Naive thymus-derived CD4-positive, alpha-beta T cell (primary cell): ENCODE measurements around the gene TSG101. TPM values are rescaled to one million over a fixed set of nuclear protein-coding genes. Genes with fewer than 3 reads are reported as not detected.

Source experiments
- ATAC-seq: fragments of 150-1000 bp; cut with Tn5 transposase; 2 replicates; pipeline ENCODE4 v1.10.0; 2021; ENCODE audit warnings: mild to moderate bottlenecking, moderate library complexity
- CTCF ChIA-PET: fragments of 350-600 bp; sonication (Branson Sonifier 250); formaldehyde crosslinking; loops from one replicate; lab custom pipeline; 2021; ENCODE audit warnings: antibody characterized with exemption; lab: Charles Lee
- POLR2A ChIA-PET: fragments of 350-600 bp; sonication (Branson Sonifier 250); formaldehyde crosslinking; loops from one replicate; lab custom pipeline; 2021; ENCODE audit warnings: antibody characterized with exemption, inconsistent platforms; lab: Charles Lee
- DNase-seq, 9 donors: peaks; one replicate each; pipeline versions ENCODE4 v3.0.0 to v3.0.0-alpha.2; 2020 to 2022; ENCODE audit warnings: mixed read lengths in 1 of 9
- H3K27ac ChIP-seq: one replicate; pipeline ENCODE4 v1.7.0; 2013; ENCODE audit warnings: mild to moderate bottlenecking, low read depth, low read length, moderate library complexity
- H3K27me3 ChIP-seq, 2 donors: one replicate each; pipeline ENCODE4 v1.7.0; 2013; ENCODE audit warnings: low read length in 2 of 2, mild to moderate bottlenecking in 2 of 2, moderate library complexity in 2 of 2; ENCODE audit not compliant: control insufficient read depth in 2 of 2, insufficient read depth in 2 of 2
- H3K36me3 ChIP-seq, 3 experiments: 1 replicate in 2 of 3; 2 replicates in 1 of 3; pipeline ENCODE4 v1.7.0; 2013; ENCODE audit warnings: low read length in 3 of 3, mild to moderate bottlenecking in 3 of 3, moderate library complexity in 1 of 3; ENCODE audit not compliant: insufficient read depth in 3 of 3, control insufficient read depth in 2 of 3
- H3K4me1 ChIP-seq, 2 donors: one replicate each; pipeline ENCODE4 v1.7.0; 2013; ENCODE audit warnings: low read length in 2 of 2, mild to moderate bottlenecking in 2 of 2, moderate library complexity in 1 of 2; ENCODE audit not compliant: control insufficient read depth in 2 of 2, insufficient read depth in 2 of 2
- H3K4me3 ChIP-seq: 2 replicates; pipeline ENCODE4 v1.7.0; 2013; ENCODE audit warnings: mild to moderate bottlenecking, low read length
- H3K9me3 ChIP-seq, 3 experiments: 1 replicate in 2 of 3; 2 replicates in 1 of 3; pipeline ENCODE4 v1.7.0; 2013; ENCODE audit warnings: low read length in 3 of 3; ENCODE audit not compliant: control insufficient read depth in 2 of 3
- H3K27ac Mint-ChIP-seq, 9 donors: one replicate each; pipeline ENCODE4 v1.8.0; 2020 to 2022; ENCODE audit warnings: mixed read lengths in 9 of 9, mild to moderate bottlenecking in 8 of 9, moderate library complexity in 5 of 9, inconsistent platforms in 2 of 9
- H3K27me3 Mint-ChIP-seq, 5 donors: one replicate each; pipeline ENCODE4 v1.8.0; 2021 to 2022; ENCODE audit warnings: mixed read lengths in 5 of 5, mild to moderate bottlenecking in 1 of 5
- H3K36me3 Mint-ChIP-seq, 5 donors: one replicate each; pipeline ENCODE4 v1.8.0; 2020 to 2022; ENCODE audit warnings: mixed read lengths in 5 of 5, mild to moderate bottlenecking in 3 of 5, inconsistent platforms in 1 of 5
- H3K4me1 Mint-ChIP-seq, 7 donors: one replicate each; pipeline ENCODE4 v1.8.0; 2020 to 2022; ENCODE audit warnings: mixed read lengths in 7 of 7, mild to moderate bottlenecking in 3 of 7, inconsistent platforms in 1 of 7
- H3K4me3 Mint-ChIP-seq, 10 donors: one replicate each; pipeline ENCODE4 v1.8.0; 2020 to 2022; ENCODE audit warnings: mild to moderate bottlenecking in 10 of 10, mixed read lengths in 10 of 10, moderate library complexity in 6 of 10, inconsistent platforms in 2 of 10
- H3K9me3 Mint-ChIP-seq, 11 donors: one replicate each; pipeline ENCODE4 v1.8.0; 2020 to 2022; ENCODE audit warnings: mixed read lengths in 11 of 11, mild to moderate bottlenecking in 4 of 11, inconsistent platforms in 1 of 11, moderate library complexity in 1 of 11
- intact Hi-C, 2 donors: fragments of 100-400 bp; cut with micrococcal nuclease; formaldehyde crosslinking; loops; one replicate each; pipeline ENCODE4 v1.15.1; 2023
- polyA plus RNA-seq, 2 donors: library from polyadenylated mRNA; unstranded; fragments of 300-500 nt; fragmentation: Illumina TruSeq; gene quantifications; one replicate each; pipeline ENCODE4 v1.2.3, GENCODE V29; 2021
- total RNA-seq, 6 experiments: library from RNA in 5 of 6; stranded (reverse) in 5 of 6; gene quantifications; 1 replicate in 5 of 6; 2 replicates in 1 of 6; pipeline ENCODE4 v1.2.3 and lab custom pipeline; 2021 to 2026

Gene TSG101
- total and polyA plus RNA-seq, 7 experiments from 2014 or later, result 16.8 to 61.4 (median 40.8) TPM

DNA sequence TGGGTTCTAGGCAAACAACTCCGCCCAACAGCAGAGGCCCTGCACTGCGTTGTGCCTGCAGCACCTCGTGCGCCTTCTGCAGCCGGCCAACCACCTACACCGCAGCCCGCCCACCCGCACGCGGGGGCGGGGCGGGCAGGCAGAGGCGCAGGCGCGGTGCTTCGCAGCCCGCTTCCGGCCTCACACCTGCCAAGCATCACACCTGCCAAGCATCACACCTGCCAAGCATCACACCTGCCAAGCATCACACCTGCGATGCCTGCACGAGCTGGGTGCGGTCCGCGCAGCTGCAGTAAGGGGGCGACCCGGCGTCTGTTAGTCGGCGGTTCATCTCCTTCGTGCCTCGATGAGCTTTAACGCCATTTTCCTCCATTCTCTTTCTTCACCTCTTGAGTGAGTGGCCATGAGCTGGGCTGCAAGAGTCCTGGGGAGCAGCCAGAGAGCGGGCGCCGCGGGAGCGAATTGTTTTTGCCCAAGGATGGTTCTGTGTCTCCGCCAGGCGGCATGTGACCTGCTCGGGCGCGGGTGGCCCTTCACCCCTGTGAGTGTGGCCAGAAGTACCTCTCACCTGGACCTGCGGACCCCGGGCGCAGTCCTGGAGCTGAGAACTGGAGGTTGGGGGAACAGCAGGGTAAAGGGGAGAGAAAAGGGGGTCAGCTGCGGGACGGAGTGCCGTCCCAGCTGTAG lies 70.9 kb downstream of the TSG101 start, which contains the start of gene LDHAL6A:
TSS of gene LDHAL6A (plus strand) at position 171 of the 687 bp plus-strand sequence. CDS start 825 bp downstream, outside the sequence.
- Mint-ChIP-seq H3K4me1 (peaks cover 0 to 2% (median 0%) of the 10 kb centered on the region in 7 donors), H3K4me3 (peak within 1 kb of the TSS in 4 of 10 donors; percentile 21 to 49 (median 30)), H3K27me3 (peaks cover 0 to 9% (median 3%) of the 10 kb centered on the region in 5 donors), H3K36me3 (no peaks in the 10 kb centered on the region), H3K9me3 (no peaks in the 10 kb centered on the region), H3K27ac (no peak within 1 kb of the TSS)
- Histone ChIP-seq H3K27ac (no peak within 1 kb of the TSS), H3K27me3 (no peaks in the 10 kb centered on the region), H3K4me1 (no peaks in the 10 kb centered on the region), H3K36me3 (no peaks in the 10 kb centered on the region), H3K4me3 (no peak within 1 kb of the TSS), H3K9me3 (no peaks in the 10 kb centered on the region)
- POLR2A ChIA-PET, result no interaction called here
- DNase-seq, result peak in 3 of 9 donors; percentile 5 to 13 (median 6)
- intact Hi-C loops, result no loop called here
- peak; percentile 54 for ATAC-seq
- CTCF ChIA-PET, result no interaction called here

DNA sequence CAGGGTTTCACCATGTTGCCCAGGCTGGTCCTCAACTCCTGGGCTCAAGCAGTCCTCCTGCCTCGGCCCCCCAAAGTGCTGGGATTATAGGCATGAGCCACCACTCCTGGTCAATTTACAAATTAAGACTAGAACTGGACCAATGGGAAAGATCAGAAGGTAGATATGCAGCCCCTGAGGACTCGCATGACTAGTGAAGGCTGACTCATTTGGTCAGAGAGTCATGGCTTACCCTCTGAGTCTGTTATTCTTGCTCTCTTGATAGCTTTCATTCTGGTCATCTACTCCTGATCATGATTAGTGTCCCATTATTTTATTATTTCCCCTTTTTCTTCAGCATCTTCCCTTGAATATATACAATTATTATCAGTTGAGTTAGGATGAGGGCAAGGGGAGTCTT lies 73.8 kb downstream of the TSG101 start:
- H3K36me3 Mint-ChIP-seq, result no peaks in the 10 kb centered on the region
- Histone ChIP-seq H3K27ac (no peak overlapping the region), H3K27me3 (no peaks in the 10 kb centered on the region), H3K4me3 (no peak overlapping the region), H3K36me3 (no peaks in the 10 kb centered on the region), H3K9me3 (no peaks in the 10 kb centered on the region), H3K4me1 (no peaks in the 10 kb centered on the region)
- no peak overlapping the region for H3K4me3 Mint-ChIP-seq
- peaks cover 0 to 21% (median 3%) of the 10 kb centered on the region in 5 donors for H3K27me3 Mint-ChIP-seq
- DNase-seq (no peak), ATAC-seq (no peak)
- no peaks in the 10 kb centered on the region for H3K9me3 Mint-ChIP-seq
- peaks cover 0 to 4% (median 0%) of the 10 kb centered on the region in 7 donors for H3K4me1 Mint-ChIP-seq
- intact Hi-C loops, result no loop called here
- no peak overlapping the region for H3K27ac Mint-ChIP-seq
- POLR2A ChIA-PET, result no interaction called here
- CTCF ChIA-PET, result no interaction called here

DNA sequence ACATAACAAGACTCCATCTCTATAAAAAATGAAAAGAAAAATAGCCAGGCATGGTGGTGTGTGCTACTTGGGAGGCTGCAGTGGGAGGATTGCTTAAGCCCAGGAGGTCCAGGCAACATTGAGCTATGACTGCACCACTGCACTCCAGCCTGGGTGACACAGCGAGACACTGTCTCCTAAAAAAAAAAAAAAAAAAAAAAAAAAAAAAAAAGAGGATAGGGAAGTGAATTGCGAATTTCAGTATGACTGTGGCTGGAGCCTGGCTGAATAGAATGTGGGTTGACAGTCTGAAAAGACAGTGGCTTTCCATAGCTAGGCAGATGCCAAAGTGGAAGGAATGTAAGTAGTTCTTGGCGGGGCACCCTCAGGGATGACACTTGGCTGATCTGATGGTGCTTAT lies 77.5 kb downstream of the TSG101 start:
- Mint-ChIP-seq H3K36me3 (no peaks in the 10 kb centered on the region), H3K4me1 (peaks cover 0 to 2% (median 0%) of the 10 kb centered on the region in 7 donors), H3K27me3 (peaks cover 0 to 25% (median 0%) of the 10 kb centered on the region in 5 donors), H3K9me3 (no peaks in the 10 kb centered on the region), H3K27ac (peak overlapping the region in 1 of 9 donors; percentile 54), H3K4me3 (no peak overlapping the region)
- Histone ChIP-seq H3K4me3 (no peak overlapping the region), H3K27ac (no peak overlapping the region), H3K9me3 (no peaks in the 10 kb centered on the region), H3K27me3 (no peaks in the 10 kb centered on the region), H3K4me1 (no peaks in the 10 kb centered on the region), H3K36me3 (no peaks in the 10 kb centered on the region)
- DNase-seq, result no peak
- ChIA-PET POLR2A (no interaction called here), CTCF (no interaction called here)
- ATAC-seq, result peak; percentile 24
- intact Hi-C loops, result no loop called here

DNA sequence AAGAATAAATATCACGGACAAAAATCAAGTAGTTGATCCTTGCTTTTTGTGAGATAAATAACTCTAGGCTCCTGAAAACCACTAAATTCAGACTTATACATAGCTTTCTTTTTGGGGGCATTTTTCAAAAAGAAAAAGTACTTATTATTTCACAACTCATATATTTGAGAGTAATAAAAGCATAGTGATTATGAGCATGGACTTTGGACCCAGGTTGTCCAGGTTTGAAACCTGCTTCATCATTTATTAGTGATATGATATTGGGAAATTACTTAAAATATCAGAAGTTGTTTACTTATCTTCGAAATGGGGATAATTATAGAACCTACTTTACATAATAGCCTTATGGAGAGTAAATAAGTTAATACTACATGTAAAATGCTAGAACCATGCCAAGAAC lies 88.1 kb downstream of the TSG101 start:
- Mint-ChIP-seq H3K27me3 (no peaks in the 10 kb centered on the region), H3K36me3 (peaks cover 0 to 7% (median 4%) of the 10 kb centered on the region in 5 donors), H3K4me3 (no peak overlapping the region), H3K27ac (no peak overlapping the region), H3K9me3 (peaks cover 0 to 19% (median 4%) of the 10 kb centered on the region in 11 donors), H3K4me1 (no peaks in the 10 kb centered on the region)
- ATAC-seq, result no peak
- no peak overlapping the region for H3K27ac ChIP-seq
- H3K4me1 ChIP-seq, result no peaks in the 10 kb centered on the region
- H3K9me3 ChIP-seq, result no peaks in the 10 kb centered on the region
- intact Hi-C loops, result no loop called here
- H3K36me3 ChIP-seq, result no peaks in the 10 kb centered on the region
- no peak overlapping the region for H3K4me3 ChIP-seq
- no peaks in the 10 kb centered on the region for H3K27me3 ChIP-seq
- POLR2A ChIA-PET, result no interaction called here
- CTCF ChIA-PET, result interaction anchor here (0.9 kb wide), 2 partner anchors 8 to 323 kb away, joined by 3 read pairs; no protein-coding TSS in a partner anchor
- DNase-seq, result no peak

Other genes starting within 250 kb of the TSG101 start
- 10 to 100 TPM; 13.0 to 22.3 (median 16.6) TPM for gene HPS5, start 204.8 kb downstream of the TSG101 start, total RNA-seq
- gene HPS5, start 204.8 kb downstream of the TSG101 start, polyA plus RNA-seq, result 10 to 100 TPM; 13.2 to 15.6 TPM
- gene GTF2H1, start 204.4 kb downstream of the TSG101 start, total RNA-seq, result 10 to 100 TPM; 26.3 to 63.2 (median 59.0) TPM
- 10 to 100 TPM; 39.3 to 43.2 TPM for gene GTF2H1, start 204.4 kb downstream of the TSG101 start, polyA plus RNA-seq
- gene LDHA, start 132.4 kb downstream of the TSG101 start, total RNA-seq, result 1,000 to 10,000 TPM in 1 of 5 experiments, 100 to 1,000 TPM in 2, 10 to 100 TPM in 2; 89.5 to 1,229 (median 211) TPM
- gene LDHA, start 132.4 kb downstream of the TSG101 start, polyA plus RNA-seq, result 100 to 1,000 TPM; 321 to 353 TPM
- gene LDHC, start 114.6 kb downstream of the TSG101 start, total RNA-seq, result not detected
- 1 to 10 TPM in 1 of 2 donors, not detected in 1; 3.6 TPM for gene LDHC, start 114.6 kb downstream of the TSG101 start, polyA plus RNA-seq
- gene LDHAL6A, start 71.1 kb downstream of the TSG101 start, total RNA-seq, result under 1 TPM in 1 of 5 experiments, not detected in 4; 0.86 TPM
- gene LDHAL6A, start 71.1 kb downstream of the TSG101 start, polyA plus RNA-seq, result under 1 TPM; 0.25 to 0.37 TPM
- gene UEVLD, start 61.8 kb upstream of the TSG101 start, total RNA-seq, result 10 to 100 TPM in 1 of 5 experiments, 1 to 10 TPM in 4; 3.6 to 19.8 (median 5.8) TPM
- 1 to 10 TPM; 3.8 to 4.2 TPM for gene UEVLD, start 61.8 kb upstream of the TSG101 start, polyA plus RNA-seq
- 1 to 10 TPM in 1 of 5 experiments, under 1 TPM in 1, not detected in 3; 0.75 to 2.2 TPM for gene MISFA, start 72.8 kb upstream of the TSG101 start, total RNA-seq
- gene MISFA, start 72.8 kb upstream of the TSG101 start, polyA plus RNA-seq, result under 1 TPM; 0.21 to 0.41 TPM
- 10 to 100 TPM; 26.0 to 37.4 (median 28.2) TPM for gene SPTY2D1, start 107.4 kb upstream of the TSG101 start, total RNA-seq
- gene SPTY2D1, start 107.4 kb upstream of the TSG101 start, polyA plus RNA-seq, result 10 to 100 TPM in 1 of 2 donors, 1 to 10 TPM in 1; 7.1 to 12.6 TPM
- 1 to 10 TPM in 4 of 5 experiments, under 1 TPM in 1; 0.53 to 6.5 (median 5.5) TPM for gene TMEM86A, start 171.8 kb upstream of the TSG101 start, total RNA-seq
- 1 to 10 TPM in 1 of 2 donors, under 1 TPM in 1; 0.69 to 1.3 TPM for gene TMEM86A, start 171.8 kb upstream of the TSG101 start, polyA plus RNA-seq
- 1 to 10 TPM; 1.5 to 5.8 (median 4.5) TPM for gene IGSF22, start 199.2 kb upstream of the TSG101 start, total RNA-seq
- 1 to 10 TPM; 2.0 to 2.6 TPM for gene IGSF22, start 199.2 kb upstream of the TSG101 start, polyA plus RNA-seq